Middle frontal gyrus (tissue), 1 donor: ENCODE data around the gene INSR.

Experiments used
- DNase-seq: peaks from one replicate; pipeline ENCODE4 v3.0.0-alpha.2; 2015; ENCODE audit warnings: low spot score; ENCODE audit errors: extremely low spot score

Gene INSR

GRCh38 chr19:7295912-7296536, 1.8 kb upstream of the INSR start:
- no peak for DNase-seq

GRCh38 chr19:7294558-7295212, 471 bp upstream of the INSR start:
- DNase-seq: peak; percentile 4

GRCh38 chr19:7292950-7293761, 1.1 kb downstream of the INSR start:
- DNase-seq: no peak

DNA sequence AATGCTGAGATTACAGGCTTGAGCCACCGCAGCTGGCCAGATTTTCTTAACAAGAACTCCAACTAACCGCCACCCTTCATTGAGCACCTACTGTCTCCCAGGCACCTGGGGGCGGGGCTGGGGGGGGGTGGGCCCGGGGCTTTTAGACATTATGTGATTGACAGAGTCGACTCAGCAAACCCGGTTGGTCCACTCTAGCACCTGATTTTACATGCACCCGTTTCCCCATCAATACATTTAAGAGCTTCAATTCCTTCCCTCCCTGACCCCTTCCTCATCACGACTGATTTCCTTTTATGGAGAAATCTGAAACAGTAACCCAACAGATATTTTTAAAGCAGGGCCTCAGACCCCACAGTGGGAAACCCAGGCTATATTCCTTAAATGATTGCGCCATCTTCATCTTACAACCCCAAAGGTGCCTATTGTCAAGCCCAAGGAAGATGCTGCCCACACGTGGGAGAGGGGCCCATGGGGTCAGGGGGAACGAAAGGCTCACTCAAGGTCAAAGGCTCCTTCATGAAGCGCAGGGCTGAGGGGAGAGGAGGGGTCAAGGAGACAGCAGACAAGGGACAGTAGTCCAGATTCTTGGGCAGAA, 1.8 kb downstream of the INSR start:
- no peak for DNase-seq

DNA sequence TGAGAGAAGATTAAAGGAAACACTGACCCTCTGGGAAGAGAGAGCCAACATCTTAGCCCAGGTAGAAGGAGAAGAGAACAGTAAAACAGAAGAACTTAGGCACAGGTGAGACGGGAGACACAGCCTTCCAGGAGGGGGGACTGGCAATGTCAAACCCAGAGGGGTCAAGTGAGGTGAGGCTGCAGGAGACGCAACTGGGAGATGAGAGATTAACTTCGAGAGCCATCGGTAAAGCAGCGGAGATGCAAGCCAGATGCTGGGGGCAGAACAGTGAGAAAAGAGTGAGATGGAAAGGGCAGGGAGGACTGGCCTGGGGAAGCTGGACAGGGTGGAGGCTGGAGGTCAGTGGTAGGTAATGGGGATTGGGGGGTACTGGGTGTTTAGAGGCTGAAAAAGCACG, 5.2 kb downstream of the INSR start:
- no peak for DNase-seq

- DNase-seq: no peak
Measured at GRCh38 chr19:7288131-7288530, 6.1 kb downstream of the INSR start.

- DNase-seq: no peak
Measured at GRCh38 chr19:7287722-7288121, 6.5 kb downstream of the INSR start.

DNA sequence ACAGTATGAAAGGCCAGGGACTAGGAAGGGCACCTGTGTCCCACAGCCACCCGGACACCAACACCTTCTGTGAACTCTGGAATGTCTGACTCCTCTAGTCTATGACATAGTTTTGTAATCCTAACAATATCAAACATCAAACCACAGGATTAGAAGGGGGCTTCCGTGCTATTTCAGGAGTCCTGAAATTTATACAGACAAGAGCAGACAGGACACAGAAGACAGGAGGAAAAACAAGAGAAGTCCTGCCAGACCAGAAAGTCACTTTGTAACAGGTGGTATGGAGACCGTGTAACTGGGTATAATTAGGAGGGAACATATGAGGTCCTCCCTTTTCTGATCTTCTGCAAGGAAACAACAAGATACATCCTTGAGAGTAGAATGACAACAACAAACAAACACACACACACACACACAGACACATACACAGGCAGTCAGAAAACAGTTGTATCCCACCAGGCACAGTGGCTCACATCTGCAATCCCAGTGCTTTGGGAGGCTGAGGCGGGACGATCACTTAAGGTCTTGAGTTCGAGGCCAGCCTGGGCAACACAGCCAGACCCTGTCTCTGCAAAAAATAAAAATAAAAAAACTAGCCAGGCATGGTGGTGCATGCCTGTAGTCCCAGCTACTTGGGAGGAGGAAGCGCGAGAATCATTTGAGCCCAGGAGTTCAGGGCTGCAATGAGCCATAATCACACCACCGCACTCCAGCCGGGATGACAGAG, 13.1 kb downstream of the INSR start:
- DNase-seq: no peak

GRCh38 chr19:7272856-7273578, 21.2 kb downstream of the INSR start:
- no peak for DNase-seq

- DNase-seq: no peak
Measured at GRCh38 chr19:7268705-7269098, 25.5 kb downstream of the INSR start.

- DNase-seq: no peak
Measured at GRCh38 chr19:7267792-7268704, 26.2 kb downstream of the INSR start.

DNA sequence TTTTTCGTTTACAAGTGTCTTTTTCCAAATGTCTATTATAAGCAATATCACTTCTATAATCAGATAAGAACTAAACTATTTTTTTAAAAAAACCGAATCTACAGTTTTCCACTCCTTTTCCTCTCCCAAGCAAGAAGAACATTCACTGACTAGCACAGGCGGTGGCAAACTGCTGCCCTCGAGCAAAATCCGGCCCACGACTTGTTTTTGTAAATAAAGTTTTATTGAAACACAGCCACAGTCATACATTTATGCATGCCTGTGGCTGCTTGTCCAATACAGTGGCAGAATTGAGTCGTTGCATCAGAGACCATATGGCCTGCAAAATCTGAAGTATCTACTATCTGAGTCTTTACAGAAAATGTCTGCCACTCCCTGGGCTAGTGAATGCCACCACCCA, 27.4 kb downstream of the INSR start:
- no peak for DNase-seq

- DNase-seq: no peak
Measured at GRCh38 chr19:7265963-7266362, 28.3 kb downstream of the INSR start.

DNA sequence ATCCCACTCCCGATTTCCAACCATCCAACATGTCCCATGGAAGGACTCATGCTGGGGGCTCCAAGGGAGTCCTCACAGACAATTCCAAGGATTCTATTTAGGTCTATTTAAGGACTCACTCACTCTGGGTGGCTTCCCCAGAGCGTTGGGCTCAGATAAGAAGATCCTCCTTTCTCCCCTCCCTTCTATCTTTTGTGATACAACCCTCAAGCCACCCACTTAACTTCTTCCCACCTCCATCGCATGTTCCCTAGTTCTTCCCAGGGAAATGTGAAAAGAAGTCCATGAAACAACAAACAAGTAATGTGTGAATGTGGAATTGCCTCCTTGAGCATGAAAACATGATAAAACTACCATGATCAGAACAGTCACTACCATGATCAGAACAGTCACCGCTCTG, 29.4 kb downstream of the INSR start:
- DNase-seq: no peak

- DNase-seq: no peak
Measured at GRCh38 chr19:7263521-7263920, 30.7 kb downstream of the INSR start.

- DNase-seq: no peak
Measured at GRCh38 chr19:7263066-7263465, 31.1 kb downstream of the INSR start.

DNA sequence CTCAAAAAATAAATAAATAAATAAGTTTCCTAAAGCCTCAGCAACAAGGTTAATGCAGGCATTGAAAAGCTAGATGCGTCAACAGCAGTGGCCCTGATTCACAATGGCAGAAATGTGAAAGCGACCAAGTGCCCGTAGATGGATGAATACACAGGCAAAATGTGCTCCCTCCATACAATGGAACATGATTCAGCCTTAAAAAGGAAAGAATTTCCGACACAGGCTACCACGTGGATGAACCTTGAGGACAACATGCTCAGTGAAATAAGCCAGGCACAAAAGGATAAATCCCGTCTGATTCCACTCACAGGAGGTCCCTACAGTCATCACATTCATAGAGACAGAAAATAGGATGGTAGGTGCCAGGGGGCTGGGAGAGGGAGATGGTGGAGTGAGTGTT, 31.7 kb downstream of the INSR start:
- no peak for DNase-seq

- no peak for DNase-seq
Measured at GRCh38 chr19:7260161-7260560, 34.1 kb downstream of the INSR start.

GRCh38 chr19:7258840-7259395, 35.3 kb downstream of the INSR start:
- no peak for DNase-seq
